GM20000 (cell line): ENCODE measurements around the gene PRELP.
A peak's percentile ranks its signal among the peaks of the same experiment; 100 is the strongest.
"Not testable (repeated sequence)": the region's sequence is repeated elsewhere in the genome, so short reads cannot be mapped to it uniquely, and the experiment has no call there.

Experiments used
- DNase-seq: peaks from one replicate; pipeline ENCODE4 v3.0.0; 2012; ENCODE audit warnings: low spot score
- TF ChIP-seq, protein P1 (sequence below): IDR thresholded peaks from 2 replicates; pipeline ENCODE4 v1.5.1; 2012; ENCODE audit warnings: mild to moderate bottlenecking, control low read depth; ENCODE audit errors: extremely low read depth, missing control alignments

PRELP gene

DNA sequence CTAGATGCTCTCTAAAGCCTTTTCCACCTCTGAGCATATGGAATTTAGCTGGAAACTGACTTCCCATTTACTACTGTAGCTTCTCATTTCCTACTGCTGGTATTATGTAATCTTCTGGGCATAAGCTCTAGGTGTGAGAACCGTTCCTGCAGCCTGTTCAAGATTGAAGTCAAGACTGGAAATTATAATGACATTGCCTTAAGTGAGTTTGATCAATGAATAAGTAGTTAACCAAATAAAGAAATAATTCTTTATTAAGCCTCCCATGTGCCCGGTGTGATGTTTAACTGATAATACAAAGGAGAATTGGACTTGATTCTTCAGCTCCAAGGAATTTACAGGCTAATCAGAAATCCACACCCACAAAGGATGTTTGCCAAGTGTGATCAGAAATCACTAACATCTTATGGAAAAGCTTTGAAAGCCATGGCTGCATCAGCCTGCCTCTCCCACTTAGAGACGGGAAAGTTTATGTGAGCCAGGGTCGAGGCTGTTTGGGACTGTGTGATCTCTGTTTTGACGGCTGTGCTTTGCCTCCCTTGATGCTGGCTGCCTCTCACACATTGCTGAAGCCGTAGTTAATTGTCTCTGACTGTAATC lies 36.4 kb upstream of the PRELP start:
- TF ChIP-seq, protein P1, sequence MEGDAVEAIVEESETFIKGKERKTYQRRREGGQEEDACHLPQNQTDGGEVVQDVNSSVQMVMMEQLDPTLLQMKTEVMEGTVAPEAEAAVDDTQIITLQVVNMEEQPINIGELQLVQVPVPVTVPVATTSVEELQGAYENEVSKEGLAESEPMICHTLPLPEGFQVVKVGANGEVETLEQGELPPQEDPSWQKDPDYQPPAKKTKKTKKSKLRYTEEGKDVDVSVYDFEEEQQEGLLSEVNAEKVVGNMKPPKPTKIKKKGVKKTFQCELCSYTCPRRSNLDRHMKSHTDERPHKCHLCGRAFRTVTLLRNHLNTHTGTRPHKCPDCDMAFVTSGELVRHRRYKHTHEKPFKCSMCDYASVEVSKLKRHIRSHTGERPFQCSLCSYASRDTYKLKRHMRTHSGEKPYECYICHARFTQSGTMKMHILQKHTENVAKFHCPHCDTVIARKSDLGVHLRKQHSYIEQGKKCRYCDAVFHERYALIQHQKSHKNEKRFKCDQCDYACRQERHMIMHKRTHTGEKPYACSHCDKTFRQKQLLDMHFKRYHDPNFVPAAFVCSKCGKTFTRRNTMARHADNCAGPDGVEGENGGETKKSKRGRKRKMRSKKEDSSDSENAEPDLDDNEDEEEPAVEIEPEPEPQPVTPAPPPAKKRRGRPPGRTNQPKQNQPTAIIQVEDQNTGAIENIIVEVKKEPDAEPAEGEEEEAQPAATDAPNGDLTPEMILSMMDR, result no peak
- DNase-seq, result no peak

DNA sequence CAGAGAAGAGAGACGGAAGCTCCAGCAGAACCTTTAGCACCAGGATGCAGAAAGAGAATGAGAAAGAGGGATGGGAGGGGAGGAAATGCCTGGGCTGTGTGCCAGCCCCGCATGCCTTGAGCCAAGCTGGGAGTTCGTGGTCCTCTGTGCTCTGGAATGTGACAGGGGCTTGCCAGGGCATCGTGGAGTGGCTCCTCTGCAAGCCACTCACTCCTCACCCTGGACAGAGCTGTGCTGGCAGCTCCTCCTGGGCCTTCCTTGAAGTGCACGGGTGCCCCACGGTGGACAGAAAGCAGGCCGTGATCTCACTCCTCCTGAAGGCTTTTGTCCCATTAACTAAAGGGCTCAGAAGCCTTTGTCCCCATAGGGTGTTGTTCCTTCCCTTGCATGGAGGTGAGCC lies 34.8 kb upstream of the PRELP start:
- DNase-seq, result peak; percentile 40

DNA sequence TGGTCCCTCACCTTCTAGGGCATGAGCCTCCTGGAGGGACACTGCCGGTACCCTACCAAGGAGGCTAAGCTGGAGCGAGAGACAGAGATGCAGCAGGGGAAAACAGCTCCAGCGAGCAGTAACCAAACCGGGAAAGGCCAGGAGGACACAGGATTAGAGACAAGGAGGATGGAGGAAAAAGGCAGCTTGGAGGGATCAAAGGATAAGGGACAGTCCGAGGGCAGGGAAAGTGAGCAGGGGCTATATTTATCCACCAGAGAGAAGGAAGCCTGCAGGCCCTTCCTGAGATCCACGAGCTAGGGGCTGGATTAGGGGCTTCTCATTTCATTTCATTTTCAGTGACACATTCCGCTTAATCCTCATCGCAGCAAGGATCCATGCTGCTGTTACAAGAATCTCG lies 33.8 kb upstream of the PRELP start:
- no peak for DNase-seq
- TF ChIP-seq, protein P1, result no peak

More for the DNA sequence above, 34.8 kb upstream of the PRELP start:
- TF ChIP-seq, protein P1, result no peak

DNA sequence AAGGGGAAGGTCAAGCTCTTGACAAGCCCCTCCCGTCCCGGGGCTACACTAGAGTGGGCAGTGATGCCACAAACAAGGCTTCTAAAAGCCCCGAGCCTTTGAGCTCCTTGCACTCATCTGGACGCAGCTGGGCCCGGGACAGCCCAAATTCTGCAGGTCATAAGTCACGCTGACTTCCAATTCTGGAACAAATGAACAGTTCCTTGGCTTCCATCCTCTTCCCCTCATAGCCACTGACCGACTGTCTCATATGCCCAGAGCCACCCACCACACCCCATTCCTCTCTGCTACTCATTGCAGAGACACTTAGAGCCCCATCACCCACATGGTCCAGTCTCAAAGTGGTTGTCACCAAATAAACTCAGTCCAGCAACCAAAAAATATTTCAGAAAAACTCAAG lies 32.8 kb upstream of the PRELP start:
- TF ChIP-seq, protein P1, result no peak
- DNase-seq, result no peak

DNA sequence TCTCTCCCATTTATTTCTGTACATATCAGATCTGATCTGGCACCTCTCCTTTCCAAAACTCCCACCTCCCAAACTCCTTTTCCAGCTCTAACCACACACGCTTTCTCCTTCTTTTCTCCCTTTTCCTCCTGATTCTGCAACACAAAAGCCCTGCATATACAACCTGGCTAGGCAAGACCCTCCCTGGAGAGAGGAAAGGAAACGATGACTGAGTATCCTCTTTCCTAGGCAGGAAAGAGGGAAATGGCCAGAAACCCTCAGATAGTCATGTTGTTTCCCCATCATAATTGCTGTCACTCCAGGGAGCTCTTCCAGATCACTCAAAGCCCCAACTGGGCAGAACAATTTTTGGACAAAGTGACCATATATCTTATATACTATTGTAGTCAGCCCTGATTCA lies 32.3 kb upstream of the PRELP start:
- TF ChIP-seq, protein P1, result no peak
- DNase-seq, result no peak

DNA sequence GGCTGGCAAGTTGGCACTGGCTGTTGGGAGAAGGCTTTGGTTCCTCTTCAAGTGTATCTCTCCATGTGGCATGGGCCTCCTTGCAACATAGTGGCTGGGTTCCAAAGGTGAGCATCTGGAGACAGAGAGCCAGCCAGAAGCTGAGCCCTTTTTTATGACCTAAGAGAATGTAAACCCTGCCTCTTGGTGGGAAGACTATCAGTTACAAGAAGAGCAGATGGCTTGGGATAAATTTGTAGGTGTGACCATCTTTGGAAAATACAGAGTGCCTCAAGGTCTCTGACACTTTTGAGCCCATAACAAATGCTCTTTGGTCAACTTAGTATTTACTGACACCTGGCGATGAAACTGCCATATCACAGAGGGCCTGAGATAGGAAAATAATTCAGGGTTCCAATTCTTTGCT lies 31.4 kb upstream of the PRELP start:
- no peak for DNase-seq
- TF ChIP-seq, protein P1, result no peak

DNA sequence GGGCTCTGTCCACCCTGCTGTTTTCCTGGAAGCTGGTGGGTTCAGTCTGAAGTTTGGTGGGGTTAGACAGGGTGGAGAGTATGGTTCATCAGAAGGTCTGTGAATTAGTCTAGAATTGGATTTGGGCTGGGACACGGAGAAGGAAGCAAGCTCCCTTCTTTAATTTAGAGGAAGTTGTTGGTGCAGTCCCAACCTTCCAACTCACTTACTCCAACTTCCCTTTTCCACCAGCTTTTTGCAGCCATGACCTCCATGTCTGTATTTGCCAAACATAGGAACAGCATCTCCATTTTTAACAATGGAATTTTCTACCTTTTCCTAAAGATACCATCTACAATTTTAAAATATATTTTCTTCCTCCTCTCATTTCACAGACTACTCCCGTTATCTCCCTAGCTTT lies 28.5 kb upstream of the PRELP start:
- DNase-seq, result no peak
- TF ChIP-seq, protein P1, result no peak

DNA sequence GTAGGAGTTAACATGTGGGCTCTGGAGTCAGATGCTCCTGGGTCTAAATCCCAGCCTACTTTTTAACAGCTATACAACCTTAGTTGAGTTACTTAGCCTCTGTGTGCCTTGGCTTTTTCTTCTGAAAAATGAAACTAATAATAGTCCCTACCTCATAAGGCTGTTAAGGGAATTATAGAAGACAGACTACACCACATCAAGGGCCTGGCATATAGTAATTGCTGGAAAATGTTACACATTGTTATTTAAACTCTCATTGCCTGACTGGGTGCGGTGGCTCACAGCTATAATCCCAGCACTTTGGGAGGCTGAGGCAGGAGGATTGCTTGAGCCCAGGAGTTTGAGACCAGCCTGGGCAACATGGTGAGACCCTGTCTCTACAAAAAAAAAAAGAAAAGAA lies 28.0 kb upstream of the PRELP start:
- not testable (repeated sequence) for DNase-seq
